ENCODE results near the gene ADAM10. TPM values are rescaled to one million over a fixed set of nuclear protein-coding genes. Genes with fewer than 3 reads are reported as not detected.
A peak's percentile ranks its signal among the peaks of the same experiment; 100 is the strongest.

Gene ADAM10
- polyA plus RNA-seq (2013, experiment 1 of 2): 99.4 TPM
- 104 TPM for polyA plus RNA-seq (2013, experiment 2 of 2)

- Histone ChIP-seq H3K9ac (ENCODE audit: low read depth, low read length, poor library complexity) (peak within 1 kb of the TSS; percentile 92), H3K4me3 (ENCODE audit: low read length in 2 of 2) (peak within 1 kb of the TSS; percentile 92 to 93), H3K36me3 (replicated peaks in 1 of 2; ENCODE audit: control insufficient read depth in 2 of 2, insufficient read depth in 2 of 2, low read length in 2 of 2) (peaks cover 0 to 4% of the 10 kb centered on the region in 2 donors), H2BK15ac (ENCODE audit: low read length) (peak within 1 kb of the TSS; percentile 49), H3K4me1 (ENCODE audit: control insufficient read depth in 2 of 2, insufficient read depth in 1 of 2, low read depth in 1 of 2, low read length in 2 of 2) (peaks cover 1 to 3% of the 10 kb centered on the region in 2 donors), H4K91ac (ENCODE audit: low read depth, low read length, poor library complexity) (peak within 1 kb of the TSS; percentile 89), H3K4me2 (ENCODE audit: insufficient read depth, low read length, poor library complexity, severe bottlenecking) (peak within 1 kb of the TSS; percentile 82), H3K23ac (ENCODE audit: low read depth, low read length, poor library complexity) (peak within 1 kb of the TSS; percentile 15), H2AFZ (ENCODE audit: low read length) (peak within 1 kb of the TSS; percentile 96), H2BK5ac (ENCODE audit: low read length) (peak within 1 kb of the TSS; percentile 99), H3K14ac (ENCODE audit: low read length) (peak within 1 kb of the TSS; percentile 87), H3K79me1 (ENCODE audit: low read depth, low read length) (no peaks in the 10 kb centered on the region), H2BK12ac (ENCODE audit: low read length) (peak within 1 kb of the TSS; percentile 1), H4K8ac (ENCODE audit: low read depth, low read length) (no peak within 1 kb of the TSS), H2BK120ac (ENCODE audit: low read depth, low read length) (peak within 1 kb of the TSS; percentile 82), H3K18ac (ENCODE audit: low read length) (peak within 1 kb of the TSS; percentile 99), H3K4ac (ENCODE audit: low read length) (no peak within 1 kb of the TSS), H3K27ac (replicated peaks; ENCODE audit: low read length) (peak within 1 kb of the TSS; percentile 96), H3K27me3 (ENCODE audit: control insufficient read depth in 3 of 3, insufficient read depth in 3 of 3, low read depth in 1 of 3, low read length in 3 of 3) (no peaks in the 10 kb centered on the region), H3K9me3 (replicated peaks in 1 of 2; ENCODE audit: control insufficient read depth in 2 of 2, insufficient read depth in 1 of 2, low read depth in 1 of 2, low read length in 2 of 2) (peaks cover 0 to 3% of the 10 kb centered on the region in 2 donors), H2AK5ac (ENCODE audit: low read depth, low read length) (peak within 1 kb of the TSS; percentile 74)
- no CpG with 5 or more reads among the region's 62 CpGs for WGBS, 2 donors (ENCODE audit: extremely low coverage in 2 of 2, insufficient read length in 2 of 2, insufficient replicate concordance in 1 of 2)
- DNase-seq (ENCODE audit: low spot score): peak; percentile 98
Observed at GRCh38 chr15:58749532-58750337, at the start of gene ADAM10. TSS of gene ADAM10 (minus strand) at chr15:58749707. CDS start at chr15:58749534, 173 bp downstream.

DNA sequence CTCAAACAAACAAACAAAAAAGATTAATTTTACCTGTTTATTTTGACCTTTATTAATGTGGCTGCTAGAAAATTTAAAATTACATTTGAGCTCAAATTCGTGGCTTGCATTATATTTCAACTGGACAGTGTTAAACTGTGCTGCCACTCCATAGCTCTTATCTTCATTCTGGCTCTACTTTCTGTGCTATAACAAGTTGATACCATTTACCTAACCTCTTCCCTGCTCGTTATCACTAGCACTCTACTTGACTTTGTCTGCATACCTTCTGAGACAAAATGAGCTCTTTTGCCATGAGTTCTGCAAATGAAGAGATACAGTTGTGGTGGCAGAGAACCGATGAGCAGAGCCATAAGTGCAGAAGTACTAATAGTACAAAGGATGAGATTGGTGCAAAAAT is 48.0 kb upstream of the ADAM10 start:
- Histone ChIP-seq H2BK5ac (ENCODE audit: low read length) (no peak overlapping the region), H2BK120ac (ENCODE audit: low read depth, low read length) (no peak overlapping the region), H3K18ac (ENCODE audit: low read length) (no peak overlapping the region), H2AK5ac (ENCODE audit: low read depth, low read length) (no peak overlapping the region), H3K4me3 (ENCODE audit: low read length in 2 of 2) (no peak overlapping the region), H3K9me3 (replicated peaks in 1 of 2; ENCODE audit: control insufficient read depth in 2 of 2, insufficient read depth in 1 of 2, low read depth in 1 of 2, low read length in 2 of 2) (no peaks in the 10 kb centered on the region), H3K4me1 (ENCODE audit: control insufficient read depth in 2 of 2, insufficient read depth in 1 of 2, low read depth in 1 of 2, low read length in 2 of 2) (no peaks in the 10 kb centered on the region), H3K9ac (ENCODE audit: low read depth, low read length, poor library complexity) (no peak overlapping the region), H4K91ac (ENCODE audit: low read depth, low read length, poor library complexity) (no peak overlapping the region), H3K79me1 (ENCODE audit: low read depth, low read length) (peaks cover 2% of the 10 kb centered on the region), H3K36me3 (replicated peaks in 1 of 2; ENCODE audit: control insufficient read depth in 2 of 2, insufficient read depth in 2 of 2, low read length in 2 of 2) (peaks cover 0 to 6% of the 10 kb centered on the region in 2 donors), H2BK15ac (ENCODE audit: low read length) (no peak overlapping the region), H4K8ac (ENCODE audit: low read depth, low read length) (no peak overlapping the region), H3K27ac (replicated peaks; ENCODE audit: low read length) (no peak overlapping the region), H3K27me3 (ENCODE audit: control insufficient read depth in 3 of 3, insufficient read depth in 3 of 3, low read depth in 1 of 3, low read length in 3 of 3) (no peaks in the 10 kb centered on the region), H3K23ac (ENCODE audit: low read depth, low read length, poor library complexity) (no peak overlapping the region), H3K4me2 (ENCODE audit: insufficient read depth, low read length, poor library complexity, severe bottlenecking) (no peak overlapping the region), H3K4ac (ENCODE audit: low read length) (no peak overlapping the region), H2AFZ (ENCODE audit: low read length) (no peak overlapping the region), H2BK12ac (ENCODE audit: low read length) (no peak overlapping the region), H3K14ac (ENCODE audit: low read length) (no peak overlapping the region)
- no CpG with 5 or more reads among the region's 3 CpGs for WGBS, 2 donors (ENCODE audit: extremely low coverage in 2 of 2, insufficient read length in 2 of 2, insufficient replicate concordance in 1 of 2)
- DNase-seq (ENCODE audit: low spot score): no peak

DNA sequence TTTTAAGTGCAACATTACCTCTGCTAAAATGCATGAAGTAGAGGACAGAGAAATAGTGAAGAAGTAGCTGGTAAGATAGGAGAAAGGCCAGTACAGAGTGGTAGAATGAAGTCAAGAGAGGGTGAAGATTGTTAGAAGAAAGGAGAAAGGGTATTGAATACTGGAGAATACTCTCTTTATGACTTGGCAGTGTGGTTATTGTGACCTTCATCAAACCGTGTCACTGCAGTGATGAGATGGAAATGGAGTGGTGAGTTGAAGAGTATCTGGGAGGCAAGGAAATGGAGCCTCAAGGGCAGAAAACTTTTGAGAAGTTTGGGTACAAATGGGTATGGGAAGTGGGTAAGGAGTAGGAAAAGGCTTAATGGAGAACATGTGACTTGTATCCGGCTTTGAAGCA is 46.3 kb upstream of the ADAM10 start:
- Histone ChIP-seq H3K23ac (ENCODE audit: low read depth, low read length, poor library complexity) (no peak overlapping the region), H3K9ac (ENCODE audit: low read depth, low read length, poor library complexity) (no peak overlapping the region), H2BK15ac (ENCODE audit: low read length) (no peak overlapping the region)

GRCh38 chr15:58793862-58794261 is 44.4 kb upstream of the ADAM10 start:
- H2AK5ac ChIP-seq (ENCODE audit: low read depth, low read length): no peak overlapping the region
- no peak overlapping the region for H3K23ac ChIP-seq (ENCODE audit: low read depth, low read length, poor library complexity)
- no peak overlapping the region for H2AFZ ChIP-seq (ENCODE audit: low read length)
- no peak overlapping the region for H3K4me2 ChIP-seq (ENCODE audit: insufficient read depth, low read length, poor library complexity, severe bottlenecking)
- H3K4ac ChIP-seq (ENCODE audit: low read length): no peak overlapping the region
- H2BK15ac ChIP-seq (ENCODE audit: low read length): no peak overlapping the region
- H3K9me3 ChIP-seq (replicated peaks in 1 of 2; ENCODE audit: control insufficient read depth in 2 of 2, insufficient read depth in 1 of 2, low read depth in 1 of 2, low read length in 2 of 2): no peaks in the 10 kb centered on the region
- H3K79me1 ChIP-seq (ENCODE audit: low read depth, low read length): peaks cover 2% of the 10 kb centered on the region
- H3K27ac ChIP-seq (replicated peaks; ENCODE audit: low read length): no peak overlapping the region
- H2BK120ac ChIP-seq (ENCODE audit: low read depth, low read length): no peak overlapping the region
- no peak overlapping the region for H3K14ac ChIP-seq (ENCODE audit: low read length)
- no peaks in the 10 kb centered on the region for H3K27me3 ChIP-seq (ENCODE audit: control insufficient read depth in 3 of 3, insufficient read depth in 3 of 3, low read depth in 1 of 3, low read length in 3 of 3)
- H3K9ac ChIP-seq (ENCODE audit: low read depth, low read length, poor library complexity): no peak overlapping the region
- 100% methylated on average over 1 of the region's 6 CpGs for WGBS, 2 donors (ENCODE audit: extremely low coverage in 2 of 2, insufficient read length in 2 of 2, insufficient replicate concordance in 1 of 2)
- no peaks in the 10 kb centered on the region for H3K4me1 ChIP-seq (ENCODE audit: control insufficient read depth in 2 of 2, insufficient read depth in 1 of 2, low read depth in 1 of 2, low read length in 2 of 2)
- peaks cover 0 to 22% of the 10 kb centered on the region in 2 donors for H3K36me3 ChIP-seq (replicated peaks in 1 of 2; ENCODE audit: control insufficient read depth in 2 of 2, insufficient read depth in 2 of 2, low read length in 2 of 2)
- DNase-seq (ENCODE audit: low spot score): no peak
- no peak overlapping the region for H2BK12ac ChIP-seq (ENCODE audit: low read length)
- H3K18ac ChIP-seq (ENCODE audit: low read length): no peak overlapping the region
- no peak overlapping the region for H4K8ac ChIP-seq (ENCODE audit: low read depth, low read length)
- H3K4me3 ChIP-seq (ENCODE audit: low read length in 2 of 2): no peak overlapping the region
- no peak overlapping the region for H2BK5ac ChIP-seq (ENCODE audit: low read length)
- no peak overlapping the region for H4K91ac ChIP-seq (ENCODE audit: low read depth, low read length, poor library complexity)

More for the DNA sequence above, 46.3 kb upstream of the ADAM10 start:
- Histone ChIP-seq H3K27me3 (ENCODE audit: control insufficient read depth in 3 of 3, insufficient read depth in 3 of 3, low read depth in 1 of 3, low read length in 3 of 3) (no peaks in the 10 kb centered on the region), H3K4me1 (ENCODE audit: control insufficient read depth in 2 of 2, insufficient read depth in 1 of 2, low read depth in 1 of 2, low read length in 2 of 2) (no peaks in the 10 kb centered on the region), H3K14ac (ENCODE audit: low read length) (no peak overlapping the region), H3K4me2 (ENCODE audit: insufficient read depth, low read length, poor library complexity, severe bottlenecking) (no peak overlapping the region), H3K27ac (replicated peaks; ENCODE audit: low read length) (no peak overlapping the region), H2BK5ac (ENCODE audit: low read length) (no peak overlapping the region), H2BK120ac (ENCODE audit: low read depth, low read length) (no peak overlapping the region), H4K91ac (ENCODE audit: low read depth, low read length, poor library complexity) (no peak overlapping the region), H3K18ac (ENCODE audit: low read length) (no peak overlapping the region), H3K36me3 (replicated peaks in 1 of 2; ENCODE audit: control insufficient read depth in 2 of 2, insufficient read depth in 2 of 2, low read length in 2 of 2) (peaks cover 0 to 14% of the 10 kb centered on the region in 2 donors), H2AK5ac (ENCODE audit: low read depth, low read length) (no peak overlapping the region), H2BK12ac (ENCODE audit: low read length) (no peak overlapping the region), H3K4ac (ENCODE audit: low read length) (no peak overlapping the region), H4K8ac (ENCODE audit: low read depth, low read length) (no peak overlapping the region), H2AFZ (ENCODE audit: low read length) (no peak overlapping the region), H3K79me1 (ENCODE audit: low read depth, low read length) (peaks cover 2% of the 10 kb centered on the region), H3K4me3 (ENCODE audit: low read length in 2 of 2) (no peak overlapping the region), H3K9me3 (replicated peaks in 1 of 2; ENCODE audit: control insufficient read depth in 2 of 2, insufficient read depth in 1 of 2, low read depth in 1 of 2, low read length in 2 of 2) (no peaks in the 10 kb centered on the region)
- no peak for DNase-seq (ENCODE audit: low spot score)
- WGBS, 2 donors (ENCODE audit: extremely low coverage in 2 of 2, insufficient read length in 2 of 2, insufficient replicate concordance in 1 of 2): no CpG with 5 or more reads among the region's 2 CpGs
